Hepatocyte (in vitro differentiated cells): ENCODE results near the gene P4HTM. TPM values are rescaled to one million over a fixed set of nuclear protein-coding genes. Genes with fewer than 3 reads are reported as not detected.
A peak's percentile ranks its signal among the peaks of the same experiment; 100 is the strongest.

Experiments
- DNase-seq: peaks from one replicate; pipeline ENCODE4 v3.0.0-alpha.2; 2016; ENCODE audit warnings: low spot score
- H2AFZ ChIP-seq: fragments of 200-600 bp; sonication (generic); 2 replicates; pipeline ENCODE4 v1.6.0; 2016; ENCODE audit warnings: antibody characterized with exemption, mild to moderate bottlenecking
- H3K27ac ChIP-seq: fragments of 200-600 bp; sonication (generic); 2 replicates; pipeline ENCODE4 v1.5.1; 2016; ENCODE audit warnings: mild to moderate bottlenecking
- H3K27me3 ChIP-seq: fragments of 200-600 bp; sonication (generic); 2 replicates; pipeline ENCODE4 v1.6.1; 2016
- H3K36me3 ChIP-seq: fragments of 200-600 bp; sonication (generic); replicated peaks from 2 replicates; pipeline ENCODE4 v1.5.1; 2016; ENCODE audit warnings: low read depth; ENCODE audit not compliant: insufficient read depth
- H3K4me1 ChIP-seq: fragments of 200-600 bp; sonication (generic); 2 replicates; pipeline ENCODE4 v1.5.1; 2016; ENCODE audit warnings: mild to moderate bottlenecking, moderate library complexity; ENCODE audit not compliant: insufficient read depth
- H3K4me2 ChIP-seq: fragments of 200-600 bp; sonication (generic); 2 replicates; pipeline ENCODE4 v1.6.0; 2016
- H3K4me3 ChIP-seq: fragments of 200-600 bp; sonication (generic); 2 replicates; pipeline ENCODE4 v1.5.1; 2016; ENCODE audit warnings: mild to moderate bottlenecking
- H3K79me2 ChIP-seq: fragments of 200-600 bp; sonication (generic); 2 replicates; pipeline ENCODE4 v1.6.0; 2017; ENCODE audit warnings: mild to moderate bottlenecking
- H3K9me2 ChIP-seq: fragments of 200-600 bp; sonication (generic); replicated peaks from 2 replicates; pipeline ENCODE4 v1.6.0; 2017; ENCODE audit warnings: mild to moderate bottlenecking; ENCODE audit not compliant: insufficient read depth
- H3K9me3 ChIP-seq: fragments of 200-600 bp; sonication (generic); 2 replicates; pipeline ENCODE4 v1.5.1; 2016; ENCODE audit warnings: low read depth, mild to moderate bottlenecking
- H4K20me1 ChIP-seq: fragments of 200-600 bp; sonication (generic); 2 replicates; pipeline ENCODE4 v1.6.0; 2016; ENCODE audit warnings: mild to moderate bottlenecking; ENCODE audit not compliant: insufficient read depth, poor library complexity, severe bottlenecking
- CTCF ChIP-seq: fragments of 200-600 bp; sonication (generic); IDR thresholded peaks from 2 replicates; pipeline ENCODE4 v1.5.1; 2016; ENCODE audit warnings: antibody characterized with exemption, mild to moderate bottlenecking; ENCODE audit not compliant: poor library complexity
- EZH2 ChIP-seq: fragments of 200-600 bp; sonication (generic); IDR thresholded peaks from 2 replicates; pipeline ENCODE4 v1.6.1; 2016; ENCODE audit warnings: antibody characterized with exemption, mild to moderate bottlenecking, borderline replicate concordance
- EZH2phosphoT487 ChIP-seq: fragments of 200-600 bp; sonication (generic); IDR thresholded peaks from one replicate; pipeline ENCODE4 v1.6.1; 2018; ENCODE audit warnings: antibody characterized with exemption, mild to moderate bottlenecking, low read depth, moderate library complexity; ENCODE audit not compliant: unreplicated experiment, severe bottlenecking
- WGBS: methylation state at CpG from one replicate; pipeline ENCODE4 v1.1.6; 2016; ENCODE audit warnings: low lambda C conversion rate; ENCODE audit errors: missing lambda C conversion rate; 5-methylcytosine and 5-hydroxymethylcytosine counted together
- polyA plus RNA-seq: library from polyadenylated mRNA; unstranded; fragments of >200 nt; fragmentation: Nextera tagmentation; extraction: Ambion mirVana; gene quantifications from 2 replicates; pipeline ENCODE4 v1.2.1, GENCODE V29; 2016
- total RNA-seq: library from RNA; depleted of rRNA; stranded (reverse); fragments of >200 nt; gene quantifications from 2 replicates; pipeline ENCODE4 v1.2.3, GENCODE V29; 2014

Gene P4HTM
- total and polyA plus RNA-seq, 2 experiments from 2014 or later, result 42.5 to 85.3 TPM

- DNase-seq, result peak; percentile 72
- peaks cover 54% of the 10 kb centered on the region for H3K79me2 ChIP-seq
- H2AFZ ChIP-seq, result peak overlapping the region; percentile 20
- no peaks in the 10 kb centered on the region for H3K9me2 ChIP-seq
- H3K27ac ChIP-seq, result peak overlapping the region; percentile 96
- 1% methylated on average over 45 of the region's 51 CpGs for WGBS
- no peaks in the 10 kb centered on the region for H3K9me3 ChIP-seq
- H3K4me2 ChIP-seq, result peak overlapping the region; percentile 96
- no peaks in the 10 kb centered on the region for H3K36me3 ChIP-seq
- H3K27me3 ChIP-seq, result no peaks in the 10 kb centered on the region
- peak overlapping the region; percentile 67 for H3K4me3 ChIP-seq
- TF ChIP-seq CTCF, result no peak
- no peak for TF ChIP-seq EZH2
- TF ChIP-seq EZH2phosphoT487, result no peak
- H3K4me1 ChIP-seq, result peaks cover 37% of the 10 kb centered on the region
- peaks cover 12% of the 10 kb centered on the region for H4K20me1 ChIP-seq
These were observed 30.5 kb downstream of the P4HTM start for GRCh38 chr3:49020330-49021212.

- Histone ChIP-seq H3K9me3 (no peaks in the 10 kb centered on the region), H2AFZ (peak overlapping the region; percentile 91), H3K4me1 (peaks cover 37% of the 10 kb centered on the region), H3K4me3 (peak overlapping the region; percentile 74), H3K36me3 (no peaks in the 10 kb centered on the region), H4K20me1 (peaks cover 8% of the 10 kb centered on the region), H3K79me2 (peaks cover 56% of the 10 kb centered on the region), H3K9me2 (no peaks in the 10 kb centered on the region), H3K27ac (peak overlapping the region; percentile 100), H3K27me3 (no peaks in the 10 kb centered on the region), H3K4me2 (peak overlapping the region; percentile 96)
- WGBS, result under 1% methylated on average over 60 of the region's 60 CpGs
- DNase-seq, result peak; percentile 100
- no peak for TF ChIP-seq CTCF
- no peak for TF ChIP-seq EZH2
- no peak for TF ChIP-seq EZH2phosphoT487
These were observed 31.3 kb downstream of the P4HTM start for GRCh38 chr3:49021213-49021812.

GRCh38 chr3:49021813-49022687 is 32.0 kb downstream of the P4HTM start, which contains the start of gene NDUFAF3:
NDUFAF3 (plus strand) TSS chr3:49022121; CDS start chr3:49022145, 24 bp downstream.
- H2AFZ ChIP-seq, result peak within 1 kb of the TSS; percentile 91
- WGBS, result 1% methylated on average over 69 of the region's 83 CpGs
- peak; percentile 96 for DNase-seq
- peaks cover 58% of the 10 kb centered on the region for H3K79me2 ChIP-seq
- H4K20me1 ChIP-seq, result peaks cover 6% of the 10 kb centered on the region
- H3K9me2 ChIP-seq, result no peaks in the 10 kb centered on the region
- peak within 1 kb of the TSS; percentile 89 for H3K4me3 ChIP-seq
- H3K27me3 ChIP-seq, result no peaks in the 10 kb centered on the region
- H3K4me2 ChIP-seq, result peak within 1 kb of the TSS; percentile 96
- no peaks in the 10 kb centered on the region for H3K9me3 ChIP-seq
- peaks cover 35% of the 10 kb centered on the region for H3K4me1 ChIP-seq
- no peak for TF ChIP-seq EZH2
- peak; percentile 96 for TF ChIP-seq CTCF
- H3K36me3 ChIP-seq, result no peaks in the 10 kb centered on the region
- H3K27ac ChIP-seq, result peak within 1 kb of the TSS; percentile 100
